Endometrial microvascular endothelial cells (primary cell): ENCODE data around the gene CCDC107. TPM values are rescaled to one million over a fixed set of nuclear protein-coding genes. Genes with fewer than 3 reads are reported as not detected.

Experiments used
- in situ Hi-C: cut with HindIII; loops from 2 replicates; pipeline ENCODE4 v1.10.0; 2017; ENCODE audit warnings: low sequenced_read_pairs, low pct_unique_long_range_greater_than_20kb; ENCODE audit errors: inconsistent ontology term
- total RNA-seq: library from RNA; depleted of rRNA; stranded (reverse); fragments of >200 nt; gene quantifications from one replicate; pipeline ENCODE4 v1.2.3, GENCODE V29; 2015; ENCODE audit errors: inconsistent ontology term

The CCDC107 gene
- total RNA-seq, 1 donor from 2014 or later: 5.0 TPM

DNA sequence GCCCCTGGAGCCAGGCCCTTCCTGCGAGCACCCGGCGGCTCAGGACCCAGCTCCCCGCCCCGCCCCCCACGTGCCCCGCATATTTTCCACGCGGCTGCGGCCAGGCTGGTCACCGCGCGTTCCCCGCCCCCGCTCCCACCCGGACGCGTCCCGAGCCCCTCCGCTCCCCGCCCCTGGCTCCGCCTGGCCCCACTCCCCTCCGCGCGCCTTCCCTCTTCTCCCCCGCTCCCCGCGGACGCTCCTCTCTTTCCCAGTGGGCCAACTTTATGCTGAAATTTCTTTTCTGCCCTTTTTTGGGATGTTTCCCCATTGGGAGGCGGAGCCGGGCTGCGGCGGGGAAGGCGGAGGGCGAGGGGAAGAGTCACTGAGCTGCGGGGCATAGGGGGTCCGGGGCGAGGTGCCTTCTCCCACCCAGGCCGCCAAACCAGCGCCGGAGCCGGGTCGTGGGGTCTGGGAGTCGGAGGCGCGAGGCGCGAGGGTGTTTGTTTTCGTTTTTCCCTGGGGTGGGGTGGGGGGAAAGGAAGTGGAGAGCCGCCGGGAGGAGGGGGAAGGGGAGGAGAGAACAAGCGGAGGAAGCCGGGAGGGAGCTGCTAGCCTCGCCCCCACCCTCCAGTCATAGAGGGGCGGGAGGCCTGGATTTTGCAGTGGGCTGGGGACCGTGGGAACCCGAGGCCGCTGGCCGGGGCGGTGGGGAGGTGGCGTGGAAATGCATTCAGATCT, 32.7 kb downstream of the CCDC107 start:
- in situ Hi-C loops: no loop called here

GRCh38 chr9:35691334-35691650, 33.2 kb downstream of the CCDC107 start:
- in situ Hi-C loops: no loop called here

DNA sequence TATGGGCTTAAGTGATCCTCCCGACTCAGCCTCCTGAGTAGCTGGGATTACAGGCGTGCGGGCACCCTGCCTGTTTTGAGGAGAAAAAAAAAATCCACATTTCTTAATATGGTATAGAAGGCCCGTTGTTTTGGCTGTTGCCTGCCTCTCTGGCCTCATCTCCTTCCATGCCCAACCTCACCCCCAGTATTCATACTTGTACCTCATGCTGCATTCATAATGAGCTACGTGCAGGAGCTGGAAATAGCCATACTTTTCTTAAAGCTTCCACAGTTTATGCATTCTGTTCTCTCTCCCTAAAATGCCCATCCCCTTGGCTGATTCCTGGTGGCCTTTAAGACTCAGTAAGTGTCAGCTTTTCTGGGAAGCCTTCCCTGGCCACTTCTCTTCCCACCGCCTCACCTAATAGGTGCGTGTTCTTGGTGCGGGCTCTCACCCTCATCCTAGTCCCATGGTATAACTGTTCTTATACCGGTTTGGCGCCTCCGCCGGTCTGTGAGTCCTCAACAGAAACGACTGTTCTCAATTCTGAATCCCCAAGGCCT, 33.7 kb downstream of the CCDC107 start:
- in situ Hi-C loops: no loop called here

DNA sequence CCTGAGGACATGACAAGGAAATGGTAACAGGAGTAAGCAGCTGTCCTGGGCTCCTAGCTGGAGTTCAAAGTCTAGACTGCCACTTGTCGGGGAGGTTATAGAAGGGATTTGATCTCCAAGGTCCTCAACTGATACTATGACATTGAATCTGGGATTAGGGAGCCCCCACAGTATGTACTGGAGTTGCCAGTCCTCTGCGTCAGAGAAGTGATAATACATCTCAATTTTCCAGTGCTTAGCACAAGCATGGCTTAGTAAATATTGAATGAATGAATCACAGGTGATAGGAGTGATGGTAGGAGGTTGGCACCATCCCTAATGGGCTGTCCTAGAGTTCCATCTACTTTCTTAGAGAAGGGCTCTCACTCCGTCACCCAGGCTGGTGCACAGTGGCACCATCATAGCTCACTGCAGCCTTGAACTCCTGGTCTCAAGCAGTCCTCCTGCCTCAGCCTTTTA, 37.9 kb downstream of the CCDC107 start:
- in situ Hi-C loops: no loop called here

GRCh38 chr9:35696520-35697215, 38.6 kb downstream of the CCDC107 start:
- in situ Hi-C loops: no loop called here

GRCh38 chr9:35697486-35697885, 39.4 kb downstream of the CCDC107 start:
- in situ Hi-C loops: no loop called here

DNA sequence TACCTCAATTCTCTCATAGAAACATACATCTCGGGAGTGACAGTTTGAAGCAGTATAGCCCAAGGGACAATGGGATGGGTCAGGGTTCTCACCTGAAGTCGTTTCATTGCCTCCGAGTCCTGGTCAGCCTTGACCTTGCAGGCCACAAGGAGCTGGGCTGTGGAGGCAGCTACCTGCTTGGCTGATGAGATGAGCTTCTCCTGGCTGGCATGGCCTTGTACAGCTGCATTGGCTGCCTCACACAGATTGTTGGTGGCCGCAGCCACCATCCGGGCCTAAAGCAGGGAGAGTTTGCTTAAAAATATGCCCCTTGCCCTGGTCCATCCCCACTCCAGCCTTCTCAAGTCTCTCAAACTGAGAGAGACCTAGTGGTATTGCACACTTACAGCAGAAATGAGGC, 40.1 kb downstream of the CCDC107 start:
- in situ Hi-C loops: no loop called here

GRCh38 chr9:35700031-35700430, 41.9 kb downstream of the CCDC107 start:
- in situ Hi-C loops: no loop called here

- in situ Hi-C loops: no loop called here
These were observed 42.9 kb downstream of the CCDC107 start for GRCh38 chr9:35700942-35701341.

DNA sequence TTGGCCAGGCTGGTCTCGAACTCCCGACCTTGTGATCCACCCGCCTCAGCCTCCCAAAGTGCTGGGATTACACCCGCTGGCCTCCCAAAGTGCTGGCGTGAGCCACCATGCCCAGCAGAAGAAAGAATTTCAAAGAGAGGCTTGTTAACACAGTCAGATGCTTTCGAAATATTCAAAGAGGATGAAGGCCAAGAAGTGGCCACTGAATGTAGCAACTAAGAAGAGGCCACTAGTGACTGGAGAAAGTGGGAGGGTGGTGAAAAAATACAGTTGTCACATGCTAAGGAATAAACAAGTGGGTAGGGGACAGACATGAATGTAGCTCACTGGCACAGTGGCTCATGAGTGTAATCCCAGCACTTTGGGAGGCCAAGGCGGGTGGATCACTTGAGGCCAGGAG, 44.6 kb downstream of the CCDC107 start:
- in situ Hi-C loops: no loop called here

DNA sequence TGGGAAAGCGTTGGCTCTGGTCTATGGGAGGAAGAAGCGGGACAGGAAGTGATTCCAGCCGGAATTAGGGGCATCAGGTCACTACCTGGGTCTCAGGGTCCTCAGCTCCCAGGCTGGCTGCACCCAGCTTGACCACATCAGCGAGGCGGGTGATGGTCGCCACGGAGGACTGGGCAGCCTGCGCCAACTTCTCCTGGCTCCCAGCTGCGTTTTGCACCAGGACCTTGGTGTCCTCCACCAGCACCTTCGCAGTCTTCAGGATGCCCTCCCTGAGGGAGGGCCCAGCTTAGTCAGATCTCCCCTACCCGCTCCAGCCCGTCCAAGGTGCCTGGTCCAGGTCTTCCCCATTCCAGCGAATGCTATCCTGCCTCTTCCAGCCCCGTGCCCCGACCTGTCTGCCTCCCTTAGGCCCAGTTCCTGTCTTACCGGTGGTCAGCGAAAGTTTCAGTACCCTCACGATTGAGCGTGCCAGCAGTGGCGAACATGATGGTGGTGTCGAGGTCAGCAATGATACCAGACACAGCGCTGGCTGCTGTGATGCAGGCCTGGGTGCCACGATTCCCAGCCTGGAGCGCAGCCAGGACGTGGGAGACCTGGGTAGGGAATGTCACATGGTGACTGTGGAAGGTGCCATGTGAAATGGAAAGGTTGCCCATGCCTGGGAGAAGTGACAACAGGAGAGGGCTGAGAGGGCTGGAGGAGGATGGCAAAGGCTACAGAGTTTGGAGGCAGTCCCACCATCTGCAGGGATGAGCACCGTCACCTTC, 46.0 kb downstream of the CCDC107 start:
- in situ Hi-C loops: no loop called here

GRCh38 chr9:35705372-35705771, 47.3 kb downstream of the CCDC107 start:
- in situ Hi-C loops: no loop called here

GRCh38 chr9:35705836-35706430, 47.8 kb downstream of the CCDC107 start:
- in situ Hi-C loops: no loop called here

DNA sequence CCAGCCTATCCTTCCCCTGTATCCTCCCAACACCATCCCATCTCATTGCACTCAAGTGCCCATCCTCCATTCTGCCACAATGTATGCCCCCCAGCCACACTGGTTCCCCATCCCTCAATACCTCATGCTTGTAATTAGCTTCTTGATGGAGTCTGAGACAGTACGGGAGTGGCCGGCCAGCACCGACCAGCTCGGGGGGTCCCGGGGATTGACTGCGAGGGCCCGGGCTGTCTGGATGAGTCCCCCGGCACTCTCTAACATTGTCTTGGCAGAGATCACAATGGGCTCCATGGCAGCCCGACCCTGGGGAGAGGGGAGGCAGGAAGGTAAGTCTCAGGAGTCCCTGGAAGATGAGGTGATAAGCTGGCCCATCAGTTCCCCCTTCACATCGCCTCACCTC, 48.9 kb downstream of the CCDC107 start:
- in situ Hi-C loops: no loop called here

GRCh38 chr9:35708146-35708545, 50.1 kb downstream of the CCDC107 start:
- in situ Hi-C loops: no loop called here

DNA sequence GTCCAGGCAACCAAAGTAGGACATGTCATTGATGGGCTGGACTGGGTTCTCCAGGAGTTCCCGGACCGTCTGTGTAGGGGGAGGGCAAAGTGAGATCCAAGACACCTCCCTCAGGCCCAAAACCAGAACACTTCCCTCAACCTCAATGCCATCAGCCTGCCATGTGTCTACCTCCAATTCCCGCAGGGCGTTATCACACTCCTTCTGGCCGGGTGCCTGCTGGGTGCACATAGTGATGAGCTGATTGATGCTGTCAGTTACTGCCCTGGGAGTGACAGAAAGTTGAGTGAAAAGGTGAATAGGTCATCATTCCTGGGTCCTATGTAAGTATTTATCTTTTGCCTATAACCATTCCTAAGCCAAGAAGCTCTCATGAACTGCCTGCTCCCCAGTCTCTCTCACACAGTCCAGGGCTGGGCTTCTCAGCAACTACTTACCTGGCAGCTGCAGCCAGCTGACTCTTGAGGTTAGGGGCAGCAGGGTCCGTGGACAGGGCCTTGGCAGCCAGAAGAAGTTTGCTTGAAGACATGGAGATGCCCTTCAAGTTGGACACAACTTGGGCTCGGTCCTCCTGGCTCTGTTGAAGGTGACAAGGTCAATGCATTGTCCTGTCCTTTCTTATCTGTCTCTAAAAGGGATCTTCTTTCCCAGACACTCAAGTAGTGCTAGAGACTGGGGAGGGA, 52.9 kb downstream of the CCDC107 start:
- in situ Hi-C loops: no loop called here
